HepG2 (cell line): ENCODE results near the gene PDGFA. TPM values are rescaled to one million over a fixed set of nuclear protein-coding genes. Genes with fewer than 3 reads are reported as not detected.

Experiments
- KLF9 ChIP-seq: IDR thresholded peaks from 2 replicates; pipeline ENCODE4 v1.6.1; 2016; ENCODE audit warnings: low read depth
- NFE2 ChIP-seq: sonication (generic); formaldehyde crosslinking; IDR thresholded peaks from 2 replicates; pipeline ENCODE4 v1.4.0; 2020; ENCODE audit warnings: missing genetic modification reagents
- NFIC ChIP-seq: IDR thresholded peaks from 2 replicates; pipeline ENCODE4 v1.6.1; 2012; ENCODE audit warnings: mild to moderate bottlenecking, low read length, inconsistent platforms
- NONO ChIP-seq, 2 experiments: fragments of 450-650 bp in 1 of 2; sonication (generic) in 1 of 2; formaldehyde crosslinking in 1 of 2; IDR thresholded peaks in 1 of 2; conservative IDR thresholded peaks in 1 of 2; 2 replicates each; pipeline versions ENCODE4 v1.6.1 to v1.8.0; 2017 to 2022; ENCODE audit warnings: mild to moderate bottlenecking in 1 of 2, missing genetic modification reagents in 1 of 2, moderate library complexity in 1 of 2
- RCOR2 ChIP-seq: IDR thresholded peaks from 2 replicates; pipeline ENCODE4 v1.6.1; 2016; ENCODE audit warnings: missing biosample characterization, missing genetic modification reagents
- TBL1XR1 ChIP-seq: fragments of 150-350 bp; IDR thresholded peaks from 2 replicates; pipeline ENCODE4 v1.6.1; 2014; ENCODE audit warnings: borderline replicate concordance, low read length; ENCODE audit not compliant: partially characterized antibody
- ZNF737 ChIP-seq: sonication (generic); formaldehyde crosslinking; IDR thresholded peaks from 2 replicates; pipeline ENCODE4 v1.5.0; 2020; ENCODE audit warnings: missing genetic modification reagents, mild to moderate bottlenecking, borderline replicate concordance
- ZNF746 ChIP-seq: sonication (generic); formaldehyde crosslinking; IDR thresholded peaks from 2 replicates; pipeline ENCODE4 v1.8.0; 2022; ENCODE audit warnings: mild to moderate bottlenecking, missing genetic modification reagents
- polyA plus RNA-seq, 8 experiments: library from polyadenylated mRNA; depleted of rRNA in 3 of 8; stranded (reverse) in 7 of 8; unstranded in 1 of 8; fragments of >200 nt; fragmentation: Illumina TruSeq in 4 of 8; extraction: Trizol in 4 of 8; gene quantifications; 2 replicates each; pipeline versions ENCODE4 v1.2.1 to v1.2.3, GENCODE V29; 2011 to 2016; ENCODE audit warnings: low read depth in 4 of 8, missing spikeins in 1 of 8, mixed read lengths in 1 of 8; ENCODE audit not compliant: insufficient read depth in 1 of 8
- total RNA-seq, 5 experiments: library from RNA; depleted of rRNA; stranded (reverse); fragments of >200 nt; fragmentation: Illumina TruSeq; extraction: Trizol; gene quantifications; 2 replicates each; pipeline ENCODE4 v1.2.3, GENCODE V29; 2016; ENCODE audit warnings: low read depth in 1 of 5
- TF ChIP-seq, protein P1 (sequence below): sonication (generic); formaldehyde crosslinking; IDR thresholded peaks from 2 replicates; pipeline ENCODE4 v1.5.1; 2020; ENCODE audit warnings: mild to moderate bottlenecking, moderate library complexity, missing genetic modification reagents
- TF ChIP-seq, protein P2 (sequence below): sonication (generic); formaldehyde crosslinking; IDR thresholded peaks from 2 replicates; pipeline ENCODE4 v1.5.1; 2020; ENCODE audit warnings: missing genetic modification reagents, mild to moderate bottlenecking, borderline replicate concordance
- TF ChIP-seq, protein P3 (sequence below): sonication (generic); formaldehyde crosslinking; IDR thresholded peaks from one replicate; pipeline ENCODE4 v1.5.1; 2020; ENCODE audit warnings: mild to moderate bottlenecking, missing genetic modification reagents; ENCODE audit errors: not compliant biosample characterization
- TF ChIP-seq, protein P4 (sequence below): sonication (generic); formaldehyde crosslinking; IDR thresholded peaks from 2 replicates; pipeline ENCODE4 v1.4.0; 2020; ENCODE audit warnings: missing genetic modification reagents, borderline replicate concordance

PDGFA gene
- total and polyA plus RNA-seq, 2 of the 13 experiments (the other 11 are each of a cell fraction or from before 2014, with no cell fraction given), result 1.5 to 3.4 TPM

DNA sequence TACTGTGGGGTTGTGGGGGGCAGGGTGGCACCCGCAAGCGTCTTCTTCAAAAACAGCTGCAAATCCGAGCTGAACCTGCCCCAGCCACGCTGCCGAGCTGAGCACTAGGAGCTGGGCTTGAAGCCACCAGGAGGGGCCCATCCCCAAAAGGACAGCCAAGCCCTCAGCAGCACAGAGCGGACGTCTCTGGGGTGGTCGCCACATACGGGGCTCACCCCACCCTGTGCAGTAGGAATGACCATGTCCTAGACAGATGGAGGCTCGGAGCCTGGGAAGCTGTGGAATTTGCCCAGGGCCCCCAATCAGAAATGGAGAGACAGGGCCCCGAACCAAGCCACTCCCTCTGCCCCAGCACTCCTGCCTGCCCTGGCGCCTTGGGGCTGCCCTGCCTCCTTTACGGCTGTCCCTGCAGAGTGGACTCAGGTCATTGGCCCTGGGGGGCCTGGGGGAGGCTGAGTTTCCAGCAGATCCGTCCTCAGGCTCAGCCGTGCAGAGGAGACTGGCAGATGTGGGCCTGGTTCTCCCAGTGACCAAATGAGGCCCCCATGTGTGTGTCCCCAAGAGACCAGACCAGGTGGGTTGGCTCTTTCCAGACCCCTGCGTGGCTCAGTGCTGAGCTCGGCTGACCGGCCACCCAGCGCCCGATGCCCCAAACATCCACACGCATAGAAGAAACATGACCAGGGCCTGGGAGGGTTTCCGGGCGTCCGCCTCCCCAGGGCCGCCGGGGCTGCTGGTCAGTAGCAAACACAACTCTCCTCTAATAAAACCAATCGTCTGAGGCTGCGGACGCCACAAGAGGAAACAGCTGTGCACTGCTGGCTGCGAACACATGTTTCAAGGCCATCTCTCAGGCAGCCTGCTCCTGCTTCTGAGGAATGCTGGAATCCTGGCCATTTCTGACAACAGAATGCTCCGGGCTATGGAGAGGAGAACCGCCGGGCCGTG lies 54.9 kb downstream of the PDGFA start (continued):
- TF ChIP-seq NONO (IDR thresholded peaks at IDR 0.05), result no peak
- no peak for TF ChIP-seq NONO (CRISPR knock-in tag; conservative IDR thresholded peaks at IDR 0.05)
- no peak for TF ChIP-seq TBL1XR1
- TF ChIP-seq, protein P1, sequence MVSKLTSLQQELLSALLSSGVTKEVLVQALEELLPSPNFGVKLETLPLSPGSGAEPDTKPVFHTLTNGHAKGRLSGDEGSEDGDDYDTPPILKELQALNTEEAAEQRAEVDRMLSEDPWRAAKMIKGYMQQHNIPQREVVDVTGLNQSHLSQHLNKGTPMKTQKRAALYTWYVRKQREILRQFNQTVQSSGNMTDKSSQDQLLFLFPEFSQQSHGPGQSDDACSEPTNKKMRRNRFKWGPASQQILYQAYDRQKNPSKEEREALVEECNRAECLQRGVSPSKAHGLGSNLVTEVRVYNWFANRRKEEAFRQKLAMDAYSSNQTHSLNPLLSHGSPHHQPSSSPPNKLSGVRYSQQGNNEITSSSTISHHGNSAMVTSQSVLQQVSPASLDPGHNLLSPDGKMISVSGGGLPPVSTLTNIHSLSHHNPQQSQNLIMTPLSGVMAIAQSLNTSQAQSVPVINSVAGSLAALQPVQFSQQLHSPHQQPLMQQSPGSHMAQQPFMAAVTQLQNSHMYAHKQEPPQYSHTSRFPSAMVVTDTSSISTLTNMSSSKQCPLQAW (CRISPR knock-in tag), result no peak
- no peak for TF ChIP-seq NFIC
- no peak for TF ChIP-seq NFE2 (CRISPR knock-in tag)
- TF ChIP-seq, protein P2, sequence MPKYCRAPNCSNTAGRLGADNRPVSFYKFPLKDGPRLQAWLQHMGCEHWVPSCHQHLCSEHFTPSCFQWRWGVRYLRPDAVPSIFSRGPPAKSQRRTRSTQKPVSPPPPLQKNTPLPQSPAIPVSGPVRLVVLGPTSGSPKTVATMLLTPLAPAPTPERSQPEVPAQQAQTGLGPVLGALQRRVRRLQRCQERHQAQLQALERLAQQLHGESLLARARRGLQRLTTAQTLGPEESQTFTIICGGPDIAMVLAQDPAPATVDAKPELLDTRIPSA, result no peak
- TF ChIP-seq, protein P3, sequence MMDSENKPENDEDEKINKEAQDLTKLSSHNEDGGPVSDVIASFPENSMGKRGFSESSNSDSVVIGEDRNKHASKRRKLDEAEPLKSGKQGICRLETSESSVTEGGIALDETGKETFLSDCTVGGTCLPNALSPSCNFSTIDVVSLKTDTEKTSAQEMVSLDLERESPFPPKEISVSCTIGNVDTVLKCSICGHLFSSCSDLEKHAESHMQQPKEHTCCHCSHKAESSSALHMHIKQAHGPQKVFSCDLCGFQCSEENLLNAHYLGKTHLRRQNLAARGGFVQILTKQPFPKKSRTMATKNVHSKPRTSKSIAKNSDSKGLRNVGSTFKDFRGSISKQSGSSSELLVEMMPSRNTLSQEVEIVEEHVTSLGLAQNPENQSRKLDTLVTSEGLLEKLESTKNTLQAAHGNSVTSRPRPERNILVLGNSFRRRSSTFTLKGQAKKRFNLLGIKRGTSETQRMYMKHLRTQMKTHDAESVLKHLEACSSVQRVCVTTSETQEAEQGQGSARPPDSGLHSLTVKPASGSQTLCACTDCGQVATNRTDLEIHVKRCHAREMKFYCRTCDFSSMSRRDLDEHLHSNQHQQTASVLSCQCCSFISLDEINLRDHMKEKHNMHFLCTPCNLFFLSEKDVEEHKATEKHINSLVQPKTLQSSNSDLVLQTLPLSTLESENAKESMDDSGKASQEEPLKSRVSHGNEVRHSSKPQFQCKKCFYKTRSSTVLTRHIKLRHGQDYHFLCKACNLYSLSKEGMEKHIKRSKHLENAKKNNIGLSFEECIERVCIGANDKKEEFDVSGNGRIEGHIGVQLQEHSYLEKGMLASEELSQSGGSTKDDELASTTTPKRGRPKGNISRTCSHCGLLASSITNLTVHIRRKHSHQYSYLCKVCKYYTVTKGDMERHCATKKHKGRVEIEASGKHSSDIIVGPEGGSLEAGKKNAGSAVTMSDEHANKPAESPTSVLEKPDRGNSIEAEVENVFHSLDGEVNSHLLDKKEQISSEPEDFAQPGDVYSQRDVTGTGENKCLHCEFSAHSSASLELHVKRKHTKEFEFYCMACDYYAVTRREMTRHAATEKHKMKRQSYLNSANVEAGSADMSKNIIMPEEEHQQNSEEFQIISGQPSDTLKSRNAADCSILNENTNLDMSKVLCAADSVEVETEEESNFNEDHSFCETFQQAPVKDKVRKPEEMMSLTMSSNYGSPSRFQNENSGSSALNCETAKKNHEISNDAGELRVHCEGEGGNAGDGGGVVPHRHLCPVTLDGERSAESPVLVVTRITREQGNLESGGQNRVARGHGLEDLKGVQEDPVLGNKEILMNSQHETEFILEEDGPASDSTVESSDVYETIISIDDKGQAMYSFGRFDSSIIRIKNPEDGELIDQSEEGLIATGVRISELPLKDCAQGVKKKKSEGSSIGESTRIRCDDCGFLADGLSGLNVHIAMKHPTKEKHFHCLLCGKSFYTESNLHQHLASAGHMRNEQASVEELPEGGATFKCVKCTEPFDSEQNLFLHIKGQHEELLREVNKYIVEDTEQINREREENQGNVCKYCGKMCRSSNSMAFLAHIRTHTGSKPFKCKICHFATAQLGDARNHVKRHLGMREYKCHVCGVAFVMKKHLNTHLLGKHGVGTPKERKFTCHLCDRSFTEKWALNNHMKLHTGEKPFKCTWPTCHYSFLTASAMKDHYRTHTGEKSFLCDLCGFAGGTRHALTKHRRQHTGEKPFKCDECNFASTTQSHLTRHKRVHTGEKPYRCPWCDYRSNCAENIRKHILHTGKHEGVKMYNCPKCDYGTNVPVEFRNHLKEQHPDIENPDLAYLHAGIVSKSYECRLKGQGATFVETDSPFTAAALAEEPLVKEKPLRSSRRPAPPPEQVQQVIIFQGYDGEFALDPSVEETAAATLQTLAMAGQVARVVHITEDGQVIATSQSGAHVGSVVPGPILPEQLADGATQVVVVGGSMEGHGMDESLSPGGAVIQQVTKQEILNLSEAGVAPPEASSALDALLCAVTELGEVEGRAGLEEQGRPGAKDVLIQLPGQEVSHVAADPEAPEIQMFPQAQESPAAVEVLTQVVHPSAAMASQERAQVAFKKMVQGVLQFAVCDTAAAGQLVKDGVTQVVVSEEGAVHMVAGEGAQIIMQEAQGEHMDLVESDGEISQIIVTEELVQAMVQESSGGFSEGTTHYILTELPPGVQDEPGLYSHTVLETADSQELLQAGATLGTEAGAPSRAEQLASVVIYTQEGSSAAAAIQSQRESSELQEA, result no peak
- TF ChIP-seq, protein P4, sequence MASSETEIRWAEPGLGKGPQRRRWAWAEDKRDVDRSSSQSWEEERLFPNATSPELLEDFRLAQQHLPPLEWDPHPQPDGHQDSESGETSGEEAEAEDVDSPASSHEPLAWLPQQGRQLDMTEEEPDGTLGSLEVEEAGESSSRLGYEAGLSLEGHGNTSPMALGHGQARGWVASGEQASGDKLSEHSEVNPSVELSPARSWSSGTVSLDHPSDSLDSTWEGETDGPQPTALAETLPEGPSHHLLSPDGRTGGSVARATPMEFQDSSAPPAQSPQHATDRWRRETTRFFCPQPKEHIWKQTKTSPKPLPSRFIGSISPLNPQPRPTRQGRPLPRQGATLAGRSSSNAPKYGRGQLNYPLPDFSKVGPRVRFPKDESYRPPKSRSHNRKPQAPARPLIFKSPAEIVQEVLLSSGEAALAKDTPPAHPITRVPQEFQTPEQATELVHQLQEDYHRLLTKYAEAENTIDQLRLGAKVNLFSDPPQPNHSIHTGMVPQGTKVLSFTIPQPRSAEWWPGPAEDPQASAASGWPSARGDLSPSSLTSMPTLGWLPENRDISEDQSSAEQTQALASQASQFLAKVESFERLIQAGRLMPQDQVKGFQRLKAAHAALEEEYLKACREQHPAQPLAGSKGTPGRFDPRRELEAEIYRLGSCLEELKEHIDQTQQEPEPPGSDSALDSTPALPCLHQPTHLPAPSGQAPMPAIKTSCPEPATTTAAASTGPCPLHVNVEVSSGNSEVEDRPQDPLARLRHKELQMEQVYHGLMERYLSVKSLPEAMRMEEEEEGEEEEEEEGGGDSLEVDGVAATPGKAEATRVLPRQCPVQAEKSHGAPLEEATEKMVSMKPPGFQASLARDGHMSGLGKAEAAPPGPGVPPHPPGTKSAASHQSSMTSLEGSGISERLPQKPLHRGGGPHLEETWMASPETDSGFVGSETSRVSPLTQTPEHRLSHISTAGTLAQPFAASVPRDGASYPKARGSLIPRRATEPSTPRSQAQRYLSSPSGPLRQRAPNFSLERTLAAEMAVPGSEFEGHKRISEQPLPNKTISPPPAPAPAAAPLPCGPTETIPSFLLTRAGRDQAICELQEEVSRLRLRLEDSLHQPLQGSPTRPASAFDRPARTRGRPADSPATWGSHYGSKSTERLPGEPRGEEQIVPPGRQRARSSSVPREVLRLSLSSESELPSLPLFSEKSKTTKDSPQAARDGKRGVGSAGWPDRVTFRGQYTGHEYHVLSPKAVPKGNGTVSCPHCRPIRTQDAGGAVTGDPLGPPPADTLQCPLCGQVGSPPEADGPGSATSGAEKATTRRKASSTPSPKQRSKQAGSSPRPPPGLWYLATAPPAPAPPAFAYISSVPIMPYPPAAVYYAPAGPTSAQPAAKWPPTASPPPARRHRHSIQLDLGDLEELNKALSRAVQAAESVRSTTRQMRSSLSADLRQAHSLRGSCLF (CRISPR knock-in tag), result no peak
- no peak for TF ChIP-seq KLF9 (CRISPR knock-in tag)
- no peak for TF ChIP-seq ZNF737 (CRISPR knock-in tag)
- no peak for TF ChIP-seq RCOR2 (CRISPR knock-in tag)
- no peak for TF ChIP-seq ZNF746 (CRISPR knock-in tag)
